Measurements from ENCODE around the gene DDX20.

Gene DDX20

DNA sequence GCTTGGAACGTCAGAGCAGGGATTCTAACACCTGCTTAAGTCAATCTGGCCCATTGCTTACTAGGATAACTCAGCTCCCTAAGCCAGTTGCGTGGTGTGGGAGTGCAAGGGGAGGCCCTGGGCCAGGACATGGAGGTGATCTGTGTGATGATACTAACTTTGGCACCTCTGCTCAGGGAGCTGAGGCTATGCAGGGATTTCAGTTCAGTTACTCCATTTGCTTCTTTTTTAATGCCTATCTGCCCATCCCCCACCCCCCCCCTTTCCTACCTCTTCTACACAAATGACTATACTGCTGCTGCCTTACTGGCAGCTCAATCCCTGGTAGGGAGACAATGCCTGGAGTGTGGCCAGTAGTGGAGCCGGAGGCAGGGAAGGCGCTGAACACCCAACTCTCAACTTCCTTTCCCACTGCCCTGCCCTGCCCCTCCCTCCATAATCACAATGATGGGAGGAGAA lies 36.0 kb upstream of the DDX20 start:
- no peak for TF ChIP-seq CTCF (IDR thresholded peaks at IDR 0.05; ENCODE audit: low read depth, low read length, poor library complexity, severe bottlenecking)
- no peak for TF ChIP-seq EZH2phosphoT487 (IDR thresholded peaks at IDR 0.05; ENCODE audit: borderline replicate concordance, low read length)
- no peaks in the 10 kb centered on the region for H3K9me2 ChIP-seq (replicated peaks; ENCODE audit: control insufficient read depth, low read length)
- H3K4me3 ChIP-seq (ENCODE audit: low read length): no peak overlapping the region
- H3K4me1 ChIP-seq (ENCODE audit: control insufficient read depth, low read length): peaks cover 19% of the 10 kb centered on the region
- H4K20me1 ChIP-seq (ENCODE audit: control insufficient read depth, insufficient read depth, low read depth, low read length): no peaks in the 10 kb centered on the region
- no peak overlapping the region for H3K4me2 ChIP-seq (ENCODE audit: low read length)
- H3K27ac ChIP-seq (ENCODE audit: low read depth, low read length): no peak overlapping the region
- H3K36me3 ChIP-seq (ENCODE audit: control insufficient read depth, low read length): peaks cover 13% of the 10 kb centered on the region
- no peaks in the 10 kb centered on the region for H3K79me2 ChIP-seq (ENCODE audit: control insufficient read depth, low read length)
- no peaks in the 10 kb centered on the region for H3K9me3 ChIP-seq (ENCODE audit: control insufficient read depth, insufficient read depth, low read length)
- peaks cover 12% of the 10 kb centered on the region; the same call in 1 of the 2 replicates for H3F3A ChIP-seq (ENCODE audit: control insufficient read depth, insufficient read depth)
- H3K27me3 ChIP-seq (ENCODE audit: control insufficient read depth, low read length): no peaks in the 10 kb centered on the region

DNA sequence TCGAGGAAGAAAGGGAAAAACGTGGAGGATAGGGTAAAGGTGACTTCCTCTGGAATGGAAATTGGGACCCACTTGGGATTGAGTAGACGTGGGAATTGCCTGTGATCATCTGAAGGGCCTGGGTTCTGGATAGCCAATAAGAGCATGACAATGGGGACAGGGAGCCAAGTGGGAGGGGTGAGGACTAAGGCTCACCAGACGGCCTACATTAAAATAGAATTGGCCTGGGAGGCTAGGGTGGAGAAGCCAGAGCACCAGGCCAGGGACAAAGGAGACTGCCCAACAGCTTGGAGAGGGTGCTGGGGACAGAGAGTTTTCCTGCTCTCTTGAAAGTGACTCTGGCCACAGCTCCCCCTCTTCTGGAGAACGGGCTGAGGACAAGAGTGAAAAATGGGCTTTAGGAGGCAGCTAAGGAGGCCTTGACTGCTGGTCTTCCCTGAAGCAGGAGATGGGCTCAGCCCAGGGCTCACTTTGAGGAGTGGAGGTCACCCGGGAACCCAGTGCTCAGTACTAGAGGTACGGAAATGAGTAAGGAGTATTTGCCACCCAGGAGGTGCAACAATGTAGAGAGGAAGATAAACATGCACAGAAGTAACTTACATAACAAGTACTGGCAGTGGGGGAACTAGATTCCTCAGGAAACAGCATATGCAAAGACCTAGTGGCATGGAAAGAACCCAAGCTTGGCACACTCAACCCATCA lies 35.3 kb upstream of the DDX20 start:
- Histone ChIP-seq H3K79me2 (ENCODE audit: control insufficient read depth, low read length) (no peaks in the 10 kb centered on the region), H3K27me3 (ENCODE audit: control insufficient read depth, low read length) (no peaks in the 10 kb centered on the region), H3F3A (ENCODE audit: control insufficient read depth, insufficient read depth) (peaks cover 12% of the 10 kb centered on the region; the same call in 1 of the 2 replicates), H3K9me2 (replicated peaks; ENCODE audit: control insufficient read depth, low read length) (no peaks in the 10 kb centered on the region), H3K9me3 (ENCODE audit: control insufficient read depth, insufficient read depth, low read length) (no peaks in the 10 kb centered on the region), H3K4me1 (ENCODE audit: control insufficient read depth, low read length) (peaks cover 19% of the 10 kb centered on the region), H4K20me1 (ENCODE audit: control insufficient read depth, insufficient read depth, low read depth, low read length) (no peaks in the 10 kb centered on the region), H3K4me2 (ENCODE audit: low read length) (no peak overlapping the region), H3K4me3 (ENCODE audit: low read length) (no peak overlapping the region), H3K27ac (ENCODE audit: low read depth, low read length) (no peak overlapping the region), H3K36me3 (ENCODE audit: control insufficient read depth, low read length) (peaks cover 9% of the 10 kb centered on the region)
- TF ChIP-seq EZH2phosphoT487 (IDR thresholded peaks at IDR 0.05; ENCODE audit: borderline replicate concordance, low read length) (no peak), CTCF (IDR thresholded peaks at IDR 0.05; ENCODE audit: low read depth, low read length, poor library complexity, severe bottlenecking) (no peak)

DNA sequence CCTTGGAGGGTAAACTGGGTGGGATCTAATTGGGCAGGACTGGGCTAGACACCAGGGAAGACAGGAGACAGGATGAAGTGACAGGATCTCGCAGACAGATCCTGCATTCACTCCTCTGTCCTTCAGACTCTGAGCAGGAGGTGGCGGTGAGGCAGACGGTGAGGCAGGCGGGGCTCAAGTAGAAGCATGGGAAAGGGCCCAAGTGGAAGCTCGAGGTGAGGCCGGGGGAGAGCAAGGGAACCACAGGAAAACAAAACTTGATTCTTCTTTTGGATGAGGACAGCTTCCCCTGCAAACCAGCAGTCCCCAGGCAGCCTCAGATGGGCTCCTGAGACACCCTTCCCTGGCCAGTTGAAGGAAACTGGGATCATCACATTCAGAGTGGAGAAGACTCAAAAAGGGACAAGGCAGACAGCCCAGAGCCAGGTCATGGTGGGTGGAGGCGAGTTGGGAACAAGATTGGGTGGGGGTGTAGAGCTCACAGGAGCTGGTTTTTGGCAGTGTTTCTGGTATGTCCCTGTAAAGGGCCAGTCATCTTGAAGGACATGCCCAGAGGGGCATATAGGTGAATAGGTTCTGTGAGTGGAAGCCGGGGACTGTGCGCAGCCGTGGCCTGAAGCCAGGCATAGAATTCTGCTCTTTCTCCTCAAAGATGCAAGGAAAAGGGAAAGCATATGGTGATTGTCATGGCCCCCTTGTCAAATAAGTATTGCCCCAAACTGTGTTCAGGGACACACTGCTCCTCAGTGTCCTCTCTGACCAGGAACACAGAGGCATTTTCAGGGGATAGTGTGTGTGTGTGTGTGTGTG lies 34.5 kb upstream of the DDX20 start:
- H3K9me3 ChIP-seq (ENCODE audit: control insufficient read depth, insufficient read depth, low read length): no peaks in the 10 kb centered on the region
- no peaks in the 10 kb centered on the region for H4K20me1 ChIP-seq (ENCODE audit: control insufficient read depth, insufficient read depth, low read depth, low read length)
- H3K4me1 ChIP-seq (ENCODE audit: control insufficient read depth, low read length): peaks cover 19% of the 10 kb centered on the region
- TF ChIP-seq CTCF (IDR thresholded peaks at IDR 0.05; ENCODE audit: low read depth, low read length, poor library complexity, severe bottlenecking): no peak
- TF ChIP-seq EZH2phosphoT487 (IDR thresholded peaks at IDR 0.05; ENCODE audit: borderline replicate concordance, low read length): no peak
- no peaks in the 10 kb centered on the region for H3K27me3 ChIP-seq (ENCODE audit: control insufficient read depth, low read length)
- H3K27ac ChIP-seq (ENCODE audit: low read depth, low read length): no peak overlapping the region
- H3F3A ChIP-seq (ENCODE audit: control insufficient read depth, insufficient read depth): peaks cover 12% of the 10 kb centered on the region; the same call in 1 of the 2 replicates
- H3K4me3 ChIP-seq (ENCODE audit: low read length): no peak overlapping the region
- H3K4me2 ChIP-seq (ENCODE audit: low read length): no peak overlapping the region
- no peaks in the 10 kb centered on the region for H3K79me2 ChIP-seq (ENCODE audit: control insufficient read depth, low read length)
- H3K36me3 ChIP-seq (ENCODE audit: control insufficient read depth, low read length): peaks cover 6% of the 10 kb centered on the region
- H3K9me2 ChIP-seq (replicated peaks; ENCODE audit: control insufficient read depth, low read length): no peaks in the 10 kb centered on the region

Data from DOHH2 (cell line).